SK-N-SH (cell line): Measurements from ENCODE around the gene VPS13A. TPM values are rescaled to one million over a fixed set of nuclear protein-coding genes. Genes with fewer than 3 reads are reported as not detected.
A peak's percentile ranks its signal among the peaks of the same experiment; 100 is the strongest.

Source experiments
- CTCF ChIA-PET: fragments of 300-600, 350-600 bp; formaldehyde crosslinking; extraction: SDS; loops from one replicate; lab custom pipeline; 2021; lab: Yijun Ruan, JAX
- POLR2A ChIA-PET: fragments of 350-600 bp; sonication (Branson Sonifier 250); formaldehyde crosslinking; extraction: SDS; loops from one replicate; lab custom pipeline; 2020; ENCODE audit warnings: antibody characterized with exemption, inconsistent platforms; lab: Yijun Ruan, JAX
- DNase-seq: peaks from one replicate; pipeline ENCODE4 v3.0.0; 2012
- H2AFZ ChIP-seq: fragments of 200-600 bp; sonication (generic); 2 replicates; pipeline ENCODE4 v1.8.1; 2016; ENCODE audit warnings: antibody characterized with exemption, mild to moderate bottlenecking, low read depth
- H3F3A ChIP-seq: fragments of 200-600 bp; sonication (generic); replicated peaks from 2 replicates; pipeline ENCODE3; 2016; ENCODE audit warnings: antibody characterized with exemption, mild to moderate bottlenecking; ENCODE audit not compliant: insufficient read depth
- H3K27ac ChIP-seq, 2 experiments: fragments of 200-500 bp in 1 of 2; fragments of 200-600 bp in 1 of 2; sonication (Bioruptor generic) in 1 of 2; sonication (generic), shearing (Covaris generic) in 1 of 2; 2 replicates each; pipeline versions ENCODE4 v1.5.1 to v1.6.1; 2014 to 2016; ENCODE audit warnings: low read depth in 2 of 2, inconsistent platforms in 1 of 2, low read length in 1 of 2, mild to moderate bottlenecking in 1 of 2, mixed read lengths in 1 of 2
- H3K27me3 ChIP-seq: fragments of 200-600 bp; sonication (generic), shearing (Covaris generic); 2 replicates; pipeline ENCODE4 v1.6.1; 2016; ENCODE audit warnings: mixed run types; ENCODE audit not compliant: insufficient read depth
- H3K36me3 ChIP-seq, 2 experiments: fragments of 200-500 bp in 1 of 2; fragments of 200-600 bp in 1 of 2; sonication (Bioruptor generic) in 1 of 2; sonication (generic) in 1 of 2; replicated peaks in 1 of 2; 2 replicates each; pipeline versions ENCODE3 to v1.5.1; 2014 to 2016; ENCODE audit warnings: low read length in 1 of 2, mild to moderate bottlenecking in 1 of 2; ENCODE audit not compliant: insufficient read depth in 2 of 2, control insufficient read depth in 1 of 2
- H3K4me1 ChIP-seq, 2 experiments: fragments of 200-500 bp in 1 of 2; fragments of 200-600 bp in 1 of 2; sonication (Bioruptor generic) in 1 of 2; sonication (generic), shearing (Covaris generic) in 1 of 2; 2 replicates each; pipeline versions ENCODE4 v1.5.1 to v1.6.1; 2014 to 2016; ENCODE audit warnings: low read depth in 1 of 2, low read length in 1 of 2, mixed run types in 1 of 2; ENCODE audit not compliant: insufficient read depth in 2 of 2, control insufficient read depth in 1 of 2
- H3K4me2 ChIP-seq: fragments of 200-600 bp; sonication (generic), shearing (Covaris generic); 2 replicates; pipeline ENCODE4 v1.6.1; 2017; ENCODE audit warnings: mixed run types
- H3K4me3 ChIP-seq, 2 experiments: fragments of 200-500 bp in 1 of 2; fragments of 200-600 bp in 1 of 2; sonication (Bioruptor generic) in 1 of 2; sonication (generic), shearing (Covaris generic) in 1 of 2; 2 replicates each; pipeline versions ENCODE4 v1.5.1 to v1.8.1; 2014 to 2016; ENCODE audit warnings: low read depth in 2 of 2, inconsistent platforms in 1 of 2, low read length in 1 of 2, mild to moderate bottlenecking in 1 of 2, mixed read lengths in 1 of 2, moderate library complexity in 1 of 2
- H3K79me2 ChIP-seq: fragments of 200-600 bp; sonication (generic); 2 replicates; pipeline ENCODE4 v1.8.1; 2017; ENCODE audit warnings: mild to moderate bottlenecking; ENCODE audit not compliant: insufficient read depth
- H3K9ac ChIP-seq: fragments of 200-600 bp; sonication (generic); 2 replicates; pipeline ENCODE4 v1.6.1; 2017; ENCODE audit warnings: mixed run types
- H3K9me2 ChIP-seq: fragments of 200-600 bp; sonication (generic); 2 replicates; pipeline ENCODE4 v1.6.1; 2017; ENCODE audit warnings: mixed run types
- H3K9me3 ChIP-seq: fragments of 200-600 bp; sonication (generic); 2 replicates; pipeline ENCODE4 v1.6.1; 2017; ENCODE audit warnings: mixed run types, mild to moderate bottlenecking, moderate library complexity
- H4K20me1 ChIP-seq: fragments of 200-600 bp; sonication (generic); 2 replicates; pipeline ENCODE4 v1.6.1; 2017; ENCODE audit warnings: mild to moderate bottlenecking, mixed run types; ENCODE audit not compliant: insufficient read depth
- CHD2 ChIP-seq: fragments of 150-350 bp; IDR thresholded peaks from 2 replicates; pipeline ENCODE4 v1.6.1; 2018; ENCODE audit warnings: low read length; ENCODE audit not compliant: partially characterized antibody
- ELF1 ChIP-seq: IDR thresholded peaks from 2 replicates; pipeline ENCODE4 v1.4.0; 2012
- EZH2phosphoT487 ChIP-seq: fragments of 200-600 bp; sonication (generic); IDR thresholded peaks from 2 replicates; pipeline ENCODE4 v1.6.1; 2017; ENCODE audit warnings: low read depth, mixed run types, mild to moderate bottlenecking, antibody characterized with exemption, moderate library complexity, borderline replicate concordance
- FOSL2 ChIP-seq: IDR thresholded peaks from 2 replicates; pipeline ENCODE4 v1.4.0; 2012; ENCODE audit warnings: low read depth, mild to moderate bottlenecking, moderate library complexity, borderline replicate concordance
- GATA2 ChIP-seq: sonication (generic); formaldehyde crosslinking; IDR thresholded peaks from 2 replicates; pipeline ENCODE4 v1.5.0; 2020; ENCODE audit warnings: mild to moderate bottlenecking, missing genetic modification reagents
- JUND ChIP-seq: IDR thresholded peaks from 2 replicates; pipeline ENCODE4 v1.4.0; 2012
- RAD21 ChIP-seq: IDR thresholded peaks from 2 replicates; pipeline ENCODE4 v1.6.1; 2012; ENCODE audit warnings: mild to moderate bottlenecking, low read length
- WGBS: methylation state at CpG from one replicate; pipeline ENCODE4 v1.1.6; 2017; ENCODE audit warnings: low lambda C conversion rate; 5-methylcytosine and 5-hydroxymethylcytosine counted together
- polyA plus RNA-seq, 3 experiments: library from polyadenylated mRNA; depleted of rRNA; stranded (reverse); fragments of >200 nt; gene quantifications; 2 replicates each; pipeline ENCODE4 v1.2.3, GENCODE V29; 2012
- TF ChIP-seq, protein P1 (sequence below): fragments of 200-600 bp; sonication (generic); IDR thresholded peaks from 2 replicates; pipeline ENCODE4 v1.6.1; 2017; ENCODE audit warnings: antibody characterized with exemption, mild to moderate bottlenecking, moderate library complexity
- TF ChIP-seq, protein P2 (sequence below): IDR thresholded peaks from 2 replicates; pipeline ENCODE4; 2012
- TF ChIP-seq, protein P3 (sequence below): IDR thresholded peaks from 2 replicates; pipeline ENCODE4 v1.4.0; 2012; ENCODE audit warnings: low read depth

The VPS13A gene
- polyA plus RNA-seq, 1 of the 3 experiments (the other 2 are of a cell fraction) = 6.0 TPM

DNA sequence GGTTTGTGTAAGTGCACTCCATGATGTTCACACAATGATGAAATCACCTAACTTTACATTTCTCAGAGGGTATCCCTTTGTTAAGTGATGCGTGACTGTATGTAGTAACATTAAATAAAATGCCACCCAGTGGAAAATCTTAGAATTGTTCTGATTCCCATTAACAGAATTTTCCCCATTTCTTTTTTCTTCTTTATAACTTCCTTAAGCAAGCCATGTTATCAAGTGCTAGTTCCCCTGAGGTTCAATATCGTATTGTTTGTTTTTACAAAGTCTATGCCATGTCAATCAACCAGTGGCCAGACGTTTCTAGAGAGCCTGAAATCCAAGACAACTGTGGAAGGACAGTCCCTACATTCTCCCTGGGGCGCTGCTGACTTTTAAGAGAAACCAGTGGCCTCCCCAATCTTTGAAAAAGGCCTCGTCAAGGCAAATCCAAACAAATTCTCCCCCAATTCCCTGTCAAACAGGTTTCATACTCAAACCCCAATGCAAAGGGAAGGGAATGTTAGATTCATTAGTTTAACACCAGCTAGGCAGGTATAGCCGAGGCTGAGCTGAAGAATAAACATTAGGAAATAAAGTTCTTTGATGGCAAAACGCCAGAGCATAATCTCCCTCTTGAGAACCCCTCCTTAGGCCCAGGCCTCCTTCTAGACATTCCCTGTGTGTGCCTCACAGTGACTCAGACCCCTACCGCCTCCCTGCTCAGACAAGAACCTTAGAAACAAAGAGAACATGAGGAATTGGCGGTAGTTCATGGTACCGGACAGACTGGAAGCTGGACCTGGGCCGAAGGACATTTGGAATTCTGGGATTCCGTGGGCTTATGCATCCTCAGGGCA lies 272.1 kb downstream of the VPS13A start:
- 75% methylated on average over 12 of the region's 12 CpGs for WGBS

DNA sequence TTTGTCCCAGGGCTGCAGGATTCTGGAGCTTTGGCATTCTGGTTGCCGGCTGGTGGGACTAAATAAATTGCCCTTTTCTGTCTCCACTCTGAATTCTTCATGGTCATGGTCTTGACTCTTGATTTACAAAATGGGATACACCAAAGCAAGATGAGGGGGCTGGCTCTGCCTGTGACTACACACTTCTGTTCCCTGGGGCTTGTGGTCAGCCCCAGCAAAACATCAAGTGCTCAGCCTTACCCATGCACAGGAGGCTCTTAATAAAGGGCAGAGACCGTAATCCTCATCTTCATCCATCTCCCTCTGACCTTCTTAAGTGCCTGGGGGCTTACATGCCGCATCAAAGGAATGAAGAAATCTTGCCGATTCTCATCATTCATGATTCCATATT lies 272.7 kb downstream of the VPS13A start:
- H4K20me1 ChIP-seq = no peaks in the 10 kb centered on the region
- H3K4me3 ChIP-seq = no peak overlapping the region
- no peaks in the 10 kb centered on the region for H3K9me2 ChIP-seq
- H3K36me3 ChIP-seq = no peaks in the 10 kb centered on the region
- H3K79me2 ChIP-seq = no peaks in the 10 kb centered on the region
- WGBS = 97% methylated on average over 3 of the region's 4 CpGs
- H3K4me2 ChIP-seq = no peak overlapping the region
- DNase-seq = no peak
- H3K9ac ChIP-seq = no peak overlapping the region
- peaks cover 9% of the 10 kb centered on the region for H3F3A ChIP-seq
- H3K9me3 ChIP-seq = no peaks in the 10 kb centered on the region
- H3K27me3 ChIP-seq = no peaks in the 10 kb centered on the region
- TF ChIP-seq ELF1 (no peak), CHD2 (no peak), EZH2phosphoT487 (no peak)
- TF ChIP-seq, protein P1, sequence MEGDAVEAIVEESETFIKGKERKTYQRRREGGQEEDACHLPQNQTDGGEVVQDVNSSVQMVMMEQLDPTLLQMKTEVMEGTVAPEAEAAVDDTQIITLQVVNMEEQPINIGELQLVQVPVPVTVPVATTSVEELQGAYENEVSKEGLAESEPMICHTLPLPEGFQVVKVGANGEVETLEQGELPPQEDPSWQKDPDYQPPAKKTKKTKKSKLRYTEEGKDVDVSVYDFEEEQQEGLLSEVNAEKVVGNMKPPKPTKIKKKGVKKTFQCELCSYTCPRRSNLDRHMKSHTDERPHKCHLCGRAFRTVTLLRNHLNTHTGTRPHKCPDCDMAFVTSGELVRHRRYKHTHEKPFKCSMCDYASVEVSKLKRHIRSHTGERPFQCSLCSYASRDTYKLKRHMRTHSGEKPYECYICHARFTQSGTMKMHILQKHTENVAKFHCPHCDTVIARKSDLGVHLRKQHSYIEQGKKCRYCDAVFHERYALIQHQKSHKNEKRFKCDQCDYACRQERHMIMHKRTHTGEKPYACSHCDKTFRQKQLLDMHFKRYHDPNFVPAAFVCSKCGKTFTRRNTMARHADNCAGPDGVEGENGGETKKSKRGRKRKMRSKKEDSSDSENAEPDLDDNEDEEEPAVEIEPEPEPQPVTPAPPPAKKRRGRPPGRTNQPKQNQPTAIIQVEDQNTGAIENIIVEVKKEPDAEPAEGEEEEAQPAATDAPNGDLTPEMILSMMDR = no peak
- H3K27ac ChIP-seq = no peak overlapping the region
- ChIA-PET POLR2A (no interaction called here), CTCF (interaction anchor here (0.7 to 1.1 kb wide), 3 partner anchors 10 to 17 kb away, joined by 3 to 4 read pairs (median 4); no protein-coding TSS in a partner anchor)
- H3K4me1 ChIP-seq = peaks cover 0 to 6% of the 10 kb centered on the region in 2 experiments; a peak in 1 of 4 replicates
- H2AFZ ChIP-seq = no peak overlapping the region

More for the DNA sequence above, 272.1 kb downstream of the VPS13A start:
- H3K4me3 ChIP-seq = no peak overlapping the region
- ChIA-PET CTCF (interaction anchor here (0.7 to 1.1 kb wide), 2 partner anchors 10 to 16 kb away, joined by 3 to 4 read pairs; no protein-coding TSS in a partner anchor), POLR2A (no interaction called here)
- H3K9me3 ChIP-seq = no peaks in the 10 kb centered on the region
- no peak overlapping the region for H3K27ac ChIP-seq
- no peak overlapping the region for H3K4me2 ChIP-seq
- H2AFZ ChIP-seq = no peak overlapping the region
- DNase-seq = no peak
- H3K9ac ChIP-seq = no peak overlapping the region
- H3K9me2 ChIP-seq = no peaks in the 10 kb centered on the region
- peaks cover 3% of the 10 kb centered on the region for H3F3A ChIP-seq
- H4K20me1 ChIP-seq = no peaks in the 10 kb centered on the region
- TF ChIP-seq, protein P1 = peak; percentile 24; the same call in 1 of the 2 replicates
- peak; percentile 11; the same call in 1 of the 2 replicates for TF ChIP-seq RAD21
- TF ChIP-seq, protein P2, sequence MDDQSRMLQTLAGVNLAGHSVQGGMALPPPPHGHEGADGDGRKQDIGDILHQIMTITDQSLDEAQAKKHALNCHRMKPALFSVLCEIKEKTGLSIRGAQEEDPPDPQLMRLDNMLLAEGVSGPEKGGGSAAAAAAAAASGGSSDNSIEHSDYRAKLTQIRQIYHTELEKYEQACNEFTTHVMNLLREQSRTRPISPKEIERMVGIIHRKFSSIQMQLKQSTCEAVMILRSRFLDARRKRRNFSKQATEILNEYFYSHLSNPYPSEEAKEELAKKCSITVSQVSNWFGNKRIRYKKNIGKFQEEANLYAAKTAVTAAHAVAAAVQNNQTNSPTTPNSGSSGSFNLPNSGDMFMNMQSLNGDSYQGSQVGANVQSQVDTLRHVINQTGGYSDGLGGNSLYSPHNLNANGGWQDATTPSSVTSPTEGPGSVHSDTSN = no peak
- TF ChIP-seq EZH2phosphoT487 = no peak
- TF ChIP-seq FOSL2 = peak; percentile 30; the same call in 1 of the 2 replicates
- TF ChIP-seq, protein P3, sequence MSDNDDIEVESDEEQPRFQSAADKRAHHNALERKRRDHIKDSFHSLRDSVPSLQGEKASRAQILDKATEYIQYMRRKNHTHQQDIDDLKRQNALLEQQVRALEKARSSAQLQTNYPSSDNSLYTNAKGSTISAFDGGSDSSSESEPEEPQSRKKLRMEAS = no peak
- TF ChIP-seq GATA2 = no peak
- no peak for TF ChIP-seq CHD2
- TF ChIP-seq JUND = no peak
- H3K36me3 ChIP-seq = no peaks in the 10 kb centered on the region
- no peaks in the 10 kb centered on the region for H3K27me3 ChIP-seq
- H3K79me2 ChIP-seq = no peaks in the 10 kb centered on the region
- peaks cover 0 to 6% of the 10 kb centered on the region in 2 experiments; a peak in 1 of 4 replicates for H3K4me1 ChIP-seq
